Pancreas (tissue), 10 donors: ENCODE measurements around the gene ARSK. TPM values are rescaled to one million over a fixed set of nuclear protein-coding genes. Genes with fewer than 3 reads are reported as not detected.

Experiments
- ATAC-seq, 4 donors: fragments of 200-7000 bp; cut with Tn5 transposase; one replicate each; pipeline versions ENCODE4 v1.8.0 to v1.9.1; 2020; ENCODE audit warnings: mild to moderate bottlenecking in 4 of 4, moderate library complexity in 4 of 4
- DNase-seq, 6 donors: peaks; one replicate each; pipeline ENCODE4 v3.0.0-alpha.2; 2020
- FAIRE-seq: peaks from 2 replicates; lab custom pipeline; 2012; peaks lifted over from hg19 to GRCh38; lab: Jason Lieb, UNC
- H3K27ac ChIP-seq, 4 donors: fragments of 200-600 bp; sonication (generic); 1 replicate in 3 of 4; 2 replicates in 1 of 4; pipeline versions ENCODE4 v1.5.0 to v1.8.0; 2020
- H3K27me3 ChIP-seq, 4 donors: fragments of 200-600 bp; one replicate each; pipeline ENCODE4 v1.8.0; 2021
- H3K36me3 ChIP-seq, 3 donors: fragments of 200-600 bp; sonication (generic) in 1 of 3; one replicate each; pipeline versions ENCODE4 v1.5.0 to v1.8.0; 2020 to 2021
- H3K4me1 ChIP-seq, 3 donors: fragments of 200-600 bp; one replicate each; pipeline ENCODE4 v1.8.0; 2021
- H3K4me3 ChIP-seq, 4 donors: fragments of 200-600 bp; sonication (generic) in 2 of 4; one replicate each; pipeline versions ENCODE4 v1.5.0 to v1.8.0; 2020 to 2021
- H3K9me3 ChIP-seq, 4 donors: fragments of 200-600 bp; one replicate each; pipeline ENCODE4 v1.8.0; 2021
- WGBS, 2 donors: extraction: QIAGEN DNeasy Blood & Tissue Kit; methylation state at CpG; one replicate each; pipeline ENCODE4 v1.1.7; 2013; 5-methylcytosine and 5-hydroxymethylcytosine counted together
- intact Hi-C, 3 donors: fragments of 100-400 bp; cut with DNase I; formaldehyde crosslinking; loops; one replicate each; pipeline versions ENCODE4 v1.11.1 to v1.14.2; 2022
- polyA plus RNA-seq, 2 donors: library from polyadenylated mRNA; stranded (reverse); fragments of 200-250 nt; gene quantifications; one replicate each; pipeline ENCODE4 v1.2.3, GENCODE V29; 2013
- total RNA-seq, 6 donors: library from RNA; stranded (reverse); fragmentation: NEBNext Ultra II Directional in 4 of 6; extraction: Animal tissue kit (Norgen Biotek cat#: 25700) in 4 of 6; gene quantifications; one replicate each; pipeline versions ENCODE4 v1.2.1 to v1.2.4, GENCODE V29; 2021 to 2023
- TF ChIP-seq, protein P1 (sequence below), 4 donors: fragments of 200-600 bp; sonication (generic) in 3 of 4; IDR thresholded peaks; one replicate each; pipeline versions ENCODE4 v1.5.0 to v1.8.0; 2021; ENCODE audit warnings: antibody characterized with exemption in 4 of 4
- donor health status: healthy with polysubstance abuse.
- donor health status: DM: no; HTN: no; CAD: no; lungs with moderate emphysema.
- donor health status: DM: no; HTN: no; CAD: no.
- donor health status: control.
- donor health status: control.
- donor health status: Bipolar disorder and iron deficiency.
- donor health status: DM: yes; HTN: yes; CAD: no.
- donor health status: DM: no; HTN: no; CAD: no.
- donor health status: DM: no; HTN: no; CAD: no.
- donor health status: DM: yes; HTN: yes; CAD: no.

Gene ARSK
- total and polyA plus RNA-seq, 8 donors: 1.3 to 3.9 (median 3.2) TPM

DNA sequence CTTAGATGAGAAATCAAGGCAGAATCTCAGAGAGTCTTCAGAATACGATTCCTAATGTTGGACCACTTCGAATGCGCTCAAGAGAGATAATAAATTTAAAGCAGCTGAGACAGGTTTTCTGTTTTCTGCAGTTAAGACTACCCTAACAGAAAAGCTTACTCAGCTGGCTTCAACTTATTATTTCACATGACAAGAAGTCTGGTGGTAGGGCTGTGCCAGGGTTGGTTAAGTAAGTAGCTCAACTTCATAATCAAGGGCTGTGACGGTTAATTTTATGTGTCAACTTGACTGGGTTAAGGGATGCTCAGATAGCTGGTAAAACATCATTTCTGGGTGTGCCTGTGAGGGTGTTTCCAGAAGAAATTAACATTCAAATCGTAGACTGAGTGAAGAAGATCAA, 68.8 kb downstream of the ARSK start:
- no peak overlapping the region for H3K4me3 ChIP-seq
- no peaks in the 10 kb centered on the region for H3K36me3 ChIP-seq
- peak overlapping the region in 1 of 4 donors; percentile 6 for H3K27ac ChIP-seq
- DNase-seq (no peak), ATAC-seq (no peak), FAIRE-seq (no peak)
- no peaks in the 10 kb centered on the region for H3K9me3 ChIP-seq
- H3K27me3 ChIP-seq: no peaks in the 10 kb centered on the region
- intact Hi-C loops: no loop called here
- H3K4me1 ChIP-seq: peaks cover 12 to 16% (median 14%) of the 10 kb centered on the region in 3 donors
- WGBS, 2 donors: 43 to 53% methylated on average over 5 of the region's 5 CpGs
- TF ChIP-seq, protein P1, sequence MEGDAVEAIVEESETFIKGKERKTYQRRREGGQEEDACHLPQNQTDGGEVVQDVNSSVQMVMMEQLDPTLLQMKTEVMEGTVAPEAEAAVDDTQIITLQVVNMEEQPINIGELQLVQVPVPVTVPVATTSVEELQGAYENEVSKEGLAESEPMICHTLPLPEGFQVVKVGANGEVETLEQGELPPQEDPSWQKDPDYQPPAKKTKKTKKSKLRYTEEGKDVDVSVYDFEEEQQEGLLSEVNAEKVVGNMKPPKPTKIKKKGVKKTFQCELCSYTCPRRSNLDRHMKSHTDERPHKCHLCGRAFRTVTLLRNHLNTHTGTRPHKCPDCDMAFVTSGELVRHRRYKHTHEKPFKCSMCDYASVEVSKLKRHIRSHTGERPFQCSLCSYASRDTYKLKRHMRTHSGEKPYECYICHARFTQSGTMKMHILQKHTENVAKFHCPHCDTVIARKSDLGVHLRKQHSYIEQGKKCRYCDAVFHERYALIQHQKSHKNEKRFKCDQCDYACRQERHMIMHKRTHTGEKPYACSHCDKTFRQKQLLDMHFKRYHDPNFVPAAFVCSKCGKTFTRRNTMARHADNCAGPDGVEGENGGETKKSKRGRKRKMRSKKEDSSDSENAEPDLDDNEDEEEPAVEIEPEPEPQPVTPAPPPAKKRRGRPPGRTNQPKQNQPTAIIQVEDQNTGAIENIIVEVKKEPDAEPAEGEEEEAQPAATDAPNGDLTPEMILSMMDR (IDR thresholded peaks at IDR 0.05): no peak

DNA sequence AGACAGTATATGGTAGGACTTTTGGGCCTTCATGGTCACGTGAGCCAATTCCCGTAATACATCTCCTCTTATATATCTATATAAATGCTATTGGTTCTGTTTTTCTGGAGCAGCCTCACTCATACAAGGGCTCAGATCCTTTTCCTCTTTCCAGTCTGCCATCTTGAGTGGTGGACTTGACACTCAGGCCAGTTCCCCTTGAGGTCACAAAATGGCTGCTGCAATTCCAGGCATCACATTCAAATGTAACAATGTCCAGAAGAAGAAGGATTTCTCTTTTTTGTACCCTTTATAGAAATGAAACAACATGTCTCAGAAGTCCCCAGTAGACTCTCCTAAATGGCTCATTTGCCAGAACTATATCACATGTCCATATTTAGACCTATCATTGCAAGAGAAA, 69.5 kb downstream of the ARSK start:
- TF ChIP-seq, protein P1 (IDR thresholded peaks at IDR 0.05): no peak
- ATAC-seq: no peak
- Histone ChIP-seq H3K36me3 (no peaks in the 10 kb centered on the region), H3K4me1 (peaks cover 12 to 16% (median 14%) of the 10 kb centered on the region in 3 donors), H3K4me3 (no peak overlapping the region), H3K9me3 (no peaks in the 10 kb centered on the region), H3K27ac (no peak overlapping the region), H3K27me3 (no peaks in the 10 kb centered on the region)
- 96 to 98% methylated on average over 2 of the region's 2 CpGs for WGBS, 2 donors
- no peak for DNase-seq
- intact Hi-C loops: no loop called here
- FAIRE-seq: no peak

DNA sequence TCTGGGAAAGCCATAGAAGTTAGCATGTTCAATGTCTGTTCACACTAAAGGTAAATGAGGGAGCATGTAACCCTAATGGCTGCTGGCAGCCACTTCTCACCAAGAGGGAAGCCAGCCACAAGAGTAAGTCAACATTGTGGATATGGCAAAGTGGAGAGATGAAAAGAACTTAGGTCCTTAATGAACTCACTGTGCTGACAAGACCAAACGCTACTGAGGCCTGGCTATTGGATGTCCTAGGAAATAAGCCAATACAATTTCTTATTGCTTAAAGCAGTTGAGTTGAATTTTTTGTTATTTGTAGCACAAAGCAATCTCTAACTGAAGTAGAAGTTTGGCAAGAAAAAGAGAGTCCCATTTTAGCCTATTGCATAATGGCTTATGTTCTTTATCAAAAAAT, 71.8 kb downstream of the ARSK start:
- no peak for ATAC-seq
- H3K36me3 ChIP-seq: no peaks in the 10 kb centered on the region
- TF ChIP-seq, protein P1 (IDR thresholded peaks at IDR 0.05): no peak
- intact Hi-C loops: no loop called here
- FAIRE-seq: no peak
- DNase-seq: no peak
- H3K27ac ChIP-seq: no peak overlapping the region
- H3K4me1 ChIP-seq: peaks cover 12 to 21% (median 16%) of the 10 kb centered on the region in 3 donors
- H3K9me3 ChIP-seq: no peaks in the 10 kb centered on the region
- H3K4me3 ChIP-seq: no peak overlapping the region
- WGBS, 2 donors: 89 to 94% methylated on average over 1 of the region's 1 CpG
- no peaks in the 10 kb centered on the region for H3K27me3 ChIP-seq

DNA sequence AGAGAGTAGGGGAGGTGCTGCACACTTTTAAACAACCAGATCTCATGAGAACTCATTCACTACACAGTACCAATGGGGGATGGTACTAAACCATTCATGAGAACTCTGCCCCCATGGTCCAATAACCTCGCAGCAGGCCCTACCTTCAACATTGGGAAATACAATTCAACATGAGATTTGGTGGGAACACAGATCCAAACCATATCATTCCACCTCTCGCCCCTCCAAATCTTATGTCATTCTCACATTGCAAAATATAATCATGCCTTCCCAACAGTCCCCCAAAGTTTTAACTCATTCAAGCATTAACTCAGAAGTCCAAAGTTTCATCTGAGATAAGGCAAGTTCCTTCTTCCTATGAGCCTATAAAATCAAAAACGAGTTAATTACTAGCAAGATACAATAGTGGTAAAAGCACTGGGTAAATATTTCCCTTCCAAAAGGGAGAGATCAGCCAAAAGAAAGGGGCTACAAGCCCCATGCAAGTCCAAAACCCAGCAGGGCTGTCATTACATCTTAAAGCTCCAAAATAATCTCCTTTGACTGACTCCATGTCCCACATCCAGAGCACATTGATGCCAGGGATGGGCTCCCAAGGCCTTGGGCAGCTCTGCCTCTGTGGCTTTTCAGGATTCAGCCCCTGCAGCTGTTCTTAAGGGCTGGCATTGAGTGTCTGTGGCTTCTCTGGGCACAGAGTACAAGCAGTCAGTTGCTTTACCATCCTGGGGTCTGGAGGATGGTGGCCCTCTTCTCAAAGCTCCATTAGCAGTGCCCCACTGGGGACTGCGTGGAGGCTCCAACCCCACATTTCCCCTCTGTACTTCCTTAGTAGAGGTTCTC, 73.3 kb downstream of the ARSK start:
- Histone ChIP-seq H3K27me3 (no peaks in the 10 kb centered on the region), H3K4me1 (peaks cover 5 to 16% (median 6%) of the 10 kb centered on the region in 3 donors), H3K4me3 (no peak overlapping the region), H3K36me3 (no peaks in the 10 kb centered on the region), H3K9me3 (no peaks in the 10 kb centered on the region), H3K27ac (no peak overlapping the region)
- no peak for ATAC-seq
- no peak for FAIRE-seq
- intact Hi-C loops: no loop called here
- TF ChIP-seq, protein P1 (IDR thresholded peaks at IDR 0.05): no peak
- WGBS, 2 donors: 82 to 91% methylated on average over 4 of the region's 4 CpGs
- DNase-seq: no peak

DNA sequence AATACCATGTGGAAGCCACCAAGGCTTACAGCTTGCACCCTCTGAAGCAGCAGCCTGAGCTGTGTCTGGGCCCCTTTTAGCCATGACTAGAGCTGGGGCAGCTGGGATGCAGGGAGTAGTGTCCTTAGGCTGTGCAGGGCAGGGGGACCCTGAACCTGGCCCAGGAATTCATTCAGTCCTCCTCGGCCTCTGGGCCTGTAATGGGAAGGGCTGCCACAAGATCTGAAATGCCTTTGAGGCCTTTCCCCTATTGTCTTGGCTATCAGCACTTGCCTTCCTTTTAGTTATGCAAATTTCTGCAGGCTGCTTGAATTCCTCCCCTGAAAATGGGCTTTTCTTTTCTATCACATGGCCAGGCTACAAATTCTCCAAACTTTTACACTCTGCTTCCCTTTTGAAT, 74.0 kb downstream of the ARSK start:
- 85 to 88% methylated on average over 1 of the region's 1 CpG for WGBS, 2 donors
- no peak overlapping the region for H3K27ac ChIP-seq
- ATAC-seq: no peak

More for the DNA sequence above, 74.0 kb downstream of the ARSK start:
- H3K9me3 ChIP-seq: no peaks in the 10 kb centered on the region
- H3K36me3 ChIP-seq: no peaks in the 10 kb centered on the region
- no peak overlapping the region for H3K4me3 ChIP-seq
- FAIRE-seq: no peak
- H3K27me3 ChIP-seq: no peaks in the 10 kb centered on the region
- TF ChIP-seq, protein P1 (IDR thresholded peaks at IDR 0.05): no peak
- DNase-seq: no peak
- peaks cover 0 to 16% (median 2%) of the 10 kb centered on the region in 3 donors for H3K4me1 ChIP-seq
- intact Hi-C loops: no loop called here
